Measurements from ENCODE around the gene ELF2.

DNA sequence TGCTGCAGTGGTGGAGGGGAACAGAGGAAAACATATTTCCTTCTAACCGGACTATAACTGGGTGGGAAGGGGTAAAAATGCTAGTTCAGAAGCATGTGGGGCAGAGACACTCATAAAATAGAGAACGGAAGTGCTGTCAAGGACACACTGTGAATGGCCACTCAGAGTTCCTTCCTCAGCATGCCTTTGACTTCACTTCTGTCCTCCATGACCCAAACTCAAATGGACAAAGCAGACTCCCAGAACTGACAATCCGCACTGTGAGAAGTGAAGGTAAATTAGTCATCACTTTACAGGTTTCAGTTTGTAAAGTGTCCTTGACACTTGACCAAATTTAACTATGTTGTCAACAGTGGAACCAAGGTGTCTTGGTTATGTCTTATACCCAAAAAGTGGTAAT lies 30.2 kb upstream of the ELF2 start:
- TF ChIP-seq, protein P1, sequence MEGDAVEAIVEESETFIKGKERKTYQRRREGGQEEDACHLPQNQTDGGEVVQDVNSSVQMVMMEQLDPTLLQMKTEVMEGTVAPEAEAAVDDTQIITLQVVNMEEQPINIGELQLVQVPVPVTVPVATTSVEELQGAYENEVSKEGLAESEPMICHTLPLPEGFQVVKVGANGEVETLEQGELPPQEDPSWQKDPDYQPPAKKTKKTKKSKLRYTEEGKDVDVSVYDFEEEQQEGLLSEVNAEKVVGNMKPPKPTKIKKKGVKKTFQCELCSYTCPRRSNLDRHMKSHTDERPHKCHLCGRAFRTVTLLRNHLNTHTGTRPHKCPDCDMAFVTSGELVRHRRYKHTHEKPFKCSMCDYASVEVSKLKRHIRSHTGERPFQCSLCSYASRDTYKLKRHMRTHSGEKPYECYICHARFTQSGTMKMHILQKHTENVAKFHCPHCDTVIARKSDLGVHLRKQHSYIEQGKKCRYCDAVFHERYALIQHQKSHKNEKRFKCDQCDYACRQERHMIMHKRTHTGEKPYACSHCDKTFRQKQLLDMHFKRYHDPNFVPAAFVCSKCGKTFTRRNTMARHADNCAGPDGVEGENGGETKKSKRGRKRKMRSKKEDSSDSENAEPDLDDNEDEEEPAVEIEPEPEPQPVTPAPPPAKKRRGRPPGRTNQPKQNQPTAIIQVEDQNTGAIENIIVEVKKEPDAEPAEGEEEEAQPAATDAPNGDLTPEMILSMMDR (IDR thresholded peaks at IDR 0.05): no peak
- TF ChIP-seq POLR2A (IDR thresholded peaks at IDR 0.05): no peak

Measured in breast epithelium (tissue), 3 donors.